Caco-2 (cell line): Measurements from ENCODE around the gene GTF3C1. TPM values are rescaled to one million over a fixed set of nuclear protein-coding genes. Genes with fewer than 3 reads are reported as not detected.

Experiments used
- BruUV-seq: library from RNA; stranded (reverse); fragments of 400-500 nt; replicated peaks from 2 replicates; lab custom pipeline; 2021; lab: Mats Ljungman, UMichigan
- CTCF ChIA-PET: fragments of 300-600 bp; sonication (Branson Sonifier 250); formaldehyde crosslinking; loops from one replicate; lab custom pipeline; 2022; ENCODE audit warnings: antibody characterized with exemption; lab: Charles Lee
- POLR2A ChIA-PET: fragments of 300-600 bp; sonication (Branson Sonifier 250); formaldehyde crosslinking; loops from one replicate; lab custom pipeline; 2022; ENCODE audit warnings: antibody characterized with exemption; lab: Charles Lee
- DNase-seq, 2 experiments: peaks; one replicate each; pipeline versions ENCODE4 v3.0.0 to v3.0.0-alpha.2; 2020 to 2022
- H3K27me3 ChIP-seq: replicated peaks from 2 replicates; pipeline ENCODE4 v1.6.0; 2011; ENCODE audit warnings: low read length; ENCODE audit not compliant: control insufficient read depth, insufficient read depth
- H3K36me3 ChIP-seq: 2 replicates; pipeline ENCODE4 v1.5.1; 2011; ENCODE audit warnings: low read length; ENCODE audit not compliant: control insufficient read depth, insufficient read depth
- H3K4me1 ChIP-seq: fragments of 250-450 bp; sonication (Bioruptor Pico); 2 replicates; pipeline ENCODE4 v1.5.1; 2020; ENCODE audit warnings: mild to moderate bottlenecking
- H3K4me3 ChIP-seq: 2 replicates; pipeline ENCODE4 v1.5.1; 2011; ENCODE audit warnings: low read depth, mild to moderate bottlenecking, control low read depth, low read length
- H3K9me3 ChIP-seq: fragments of 250-450 bp; sonication (Bioruptor Pico); 2 replicates; pipeline ENCODE4 v1.5.1; 2020; ENCODE audit warnings: mild to moderate bottlenecking, moderate library complexity
- H3K27ac Mint-ChIP-seq: one replicate; pipeline ENCODE4 v1.8.0; 2022; ENCODE audit warnings: mixed read lengths; ENCODE audit not compliant: unreplicated experiment
- H3K27me3 Mint-ChIP-seq: one replicate; pipeline ENCODE4 v1.8.0; 2022; ENCODE audit warnings: mixed read lengths; ENCODE audit not compliant: insufficient read depth, unreplicated experiment
- H3K36me3 Mint-ChIP-seq: one replicate; pipeline ENCODE4 v1.8.0; 2022; ENCODE audit warnings: mild to moderate bottlenecking, mixed read lengths; ENCODE audit not compliant: insufficient read depth, unreplicated experiment
- H3K4me1 Mint-ChIP-seq: one replicate; pipeline ENCODE4 v1.8.0; 2022; ENCODE audit warnings: low read depth, mixed read lengths; ENCODE audit not compliant: unreplicated experiment
- H3K4me3 Mint-ChIP-seq: one replicate; pipeline ENCODE4 v1.8.0; 2022; ENCODE audit warnings: mild to moderate bottlenecking, moderate library complexity, mixed read lengths; ENCODE audit not compliant: unreplicated experiment
- H3K9me3 Mint-ChIP-seq: one replicate; pipeline ENCODE4 v1.8.0; 2022; ENCODE audit warnings: mixed read lengths; ENCODE audit not compliant: unreplicated experiment
- intact Hi-C: fragments of 100-400 bp; cut with micrococcal nuclease; formaldehyde crosslinking; loops from one replicate; pipeline ENCODE4 v1.10.0; 2022; ENCODE audit not compliant: unreplicated experiment
- total RNA-seq: library from RNA; stranded (reverse); gene quantifications from 2 replicates; pipeline ENCODE4 v1.2.3, GENCODE V29; 2022
- TF ChIP-seq, protein P1 (sequence below), 2 experiments: fragments of 200-600 bp in 1 of 2; IDR thresholded peaks; 1 replicate in 1 of 2; 2 replicates in 1 of 2; pipeline versions ENCODE4 v1.5.1 to v1.8.0; 2011 to 2022; ENCODE audit warnings: antibody characterized with exemption in 1 of 2, control low read depth in 1 of 2, inconsistent platforms in 1 of 2, low read depth in 1 of 2, low read length in 1 of 2, mild to moderate bottlenecking in 1 of 2, moderate library complexity in 1 of 2; ENCODE audit not compliant: insufficient read depth in 1 of 2, severe bottlenecking in 1 of 2, unreplicated experiment in 1 of 2

GTF3C1 gene
- total RNA-seq, 1 experiment from 2014 or later: 67.7 TPM

DNA sequence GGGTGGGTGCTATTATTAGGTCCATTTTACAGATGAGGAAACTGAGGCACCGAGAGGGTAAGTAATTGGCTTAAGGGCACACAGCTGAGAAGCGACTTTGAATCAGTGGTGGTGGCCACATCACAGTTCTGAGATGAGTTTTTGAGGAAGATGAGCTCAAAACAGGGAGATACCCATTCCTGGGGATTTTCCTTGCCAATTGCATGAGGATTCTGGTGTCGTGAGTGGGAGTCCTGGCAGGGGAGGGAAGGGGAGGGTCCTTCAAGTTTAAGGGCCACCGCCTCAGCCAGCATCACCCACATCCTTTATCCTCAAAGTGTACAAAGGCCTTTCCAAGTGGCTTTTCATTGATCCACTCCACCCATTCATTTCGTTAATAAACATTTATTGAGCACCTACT lies 102.4 kb downstream of the GTF3C1 start:
- no peaks in the 10 kb centered on the region for H3K27me3 ChIP-seq
- peaks cover 3% of the 10 kb centered on the region; the same call in 1 of the 2 replicates for H3K9me3 ChIP-seq
- no peak overlapping the region for H3K4me3 ChIP-seq
- intact Hi-C loops: no loop called here
- ChIA-PET CTCF (no interaction called here), POLR2A (no interaction called here)
- Mint-ChIP-seq H3K9me3 (no peaks in the 10 kb centered on the region), H3K27me3 (no peaks in the 10 kb centered on the region), H3K4me1 (no peaks in the 10 kb centered on the region), H3K36me3 (no peaks in the 10 kb centered on the region), H3K4me3 (no peak overlapping the region), H3K27ac (no peak overlapping the region)
- H3K36me3 ChIP-seq: no peaks in the 10 kb centered on the region
- no peak for DNase-seq
- no peaks in the 10 kb centered on the region for H3K4me1 ChIP-seq
- BruUV-seq: no TSS peak
- TF ChIP-seq, protein P1, sequence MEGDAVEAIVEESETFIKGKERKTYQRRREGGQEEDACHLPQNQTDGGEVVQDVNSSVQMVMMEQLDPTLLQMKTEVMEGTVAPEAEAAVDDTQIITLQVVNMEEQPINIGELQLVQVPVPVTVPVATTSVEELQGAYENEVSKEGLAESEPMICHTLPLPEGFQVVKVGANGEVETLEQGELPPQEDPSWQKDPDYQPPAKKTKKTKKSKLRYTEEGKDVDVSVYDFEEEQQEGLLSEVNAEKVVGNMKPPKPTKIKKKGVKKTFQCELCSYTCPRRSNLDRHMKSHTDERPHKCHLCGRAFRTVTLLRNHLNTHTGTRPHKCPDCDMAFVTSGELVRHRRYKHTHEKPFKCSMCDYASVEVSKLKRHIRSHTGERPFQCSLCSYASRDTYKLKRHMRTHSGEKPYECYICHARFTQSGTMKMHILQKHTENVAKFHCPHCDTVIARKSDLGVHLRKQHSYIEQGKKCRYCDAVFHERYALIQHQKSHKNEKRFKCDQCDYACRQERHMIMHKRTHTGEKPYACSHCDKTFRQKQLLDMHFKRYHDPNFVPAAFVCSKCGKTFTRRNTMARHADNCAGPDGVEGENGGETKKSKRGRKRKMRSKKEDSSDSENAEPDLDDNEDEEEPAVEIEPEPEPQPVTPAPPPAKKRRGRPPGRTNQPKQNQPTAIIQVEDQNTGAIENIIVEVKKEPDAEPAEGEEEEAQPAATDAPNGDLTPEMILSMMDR (IDR thresholded peaks at IDR 0.05; ENCODE audit: insufficient read depth in 1 of 2, low read depth in 1 of 2, low read length in 1 of 2, severe bottlenecking in 1 of 2, unreplicated experiment in 1 of 2): no peak

DNA sequence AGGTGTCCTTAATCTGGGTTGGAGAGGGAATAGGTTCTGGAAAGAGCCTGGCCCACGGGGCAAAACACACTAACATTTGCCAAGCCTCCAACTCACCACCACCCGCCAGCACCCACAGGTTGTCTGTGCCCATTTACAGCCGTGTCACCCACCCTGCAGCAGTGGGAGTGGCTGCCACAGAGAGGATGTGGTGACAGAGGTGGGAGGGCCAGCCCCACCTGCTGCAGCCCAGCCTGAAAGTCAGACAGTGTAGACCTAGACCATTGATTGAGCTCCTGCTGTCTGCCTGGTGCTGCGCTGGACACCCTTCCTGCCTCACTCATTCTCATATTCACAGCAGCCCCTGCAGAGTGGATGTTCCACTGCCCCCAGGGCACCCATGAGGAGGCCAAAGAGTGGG lies 103.0 kb downstream of the GTF3C1 start:
- H3K9me3 ChIP-seq: peaks cover 3% of the 10 kb centered on the region; the same call in 1 of the 2 replicates
- no peak overlapping the region for H3K27ac Mint-ChIP-seq
- CTCF ChIA-PET: no interaction called here
- no peaks in the 10 kb centered on the region for H3K27me3 ChIP-seq
- BruUV-seq: no TSS peak
- H3K4me1 ChIP-seq: no peaks in the 10 kb centered on the region
- no peaks in the 10 kb centered on the region for H3K9me3 Mint-ChIP-seq
- H3K4me1 Mint-ChIP-seq: no peaks in the 10 kb centered on the region
- POLR2A ChIA-PET: no interaction called here
- H3K4me3 ChIP-seq: no peak overlapping the region
- TF ChIP-seq, protein P1 (IDR thresholded peaks at IDR 0.05; ENCODE audit: insufficient read depth in 1 of 2, low read depth in 1 of 2, low read length in 1 of 2, severe bottlenecking in 1 of 2, unreplicated experiment in 1 of 2): no peak
- H3K36me3 Mint-ChIP-seq: no peaks in the 10 kb centered on the region
- no peak for DNase-seq
- no peak overlapping the region for H3K4me3 Mint-ChIP-seq
- H3K27me3 Mint-ChIP-seq: no peaks in the 10 kb centered on the region
- H3K36me3 ChIP-seq: no peaks in the 10 kb centered on the region
- intact Hi-C loops: no loop called here

DNA sequence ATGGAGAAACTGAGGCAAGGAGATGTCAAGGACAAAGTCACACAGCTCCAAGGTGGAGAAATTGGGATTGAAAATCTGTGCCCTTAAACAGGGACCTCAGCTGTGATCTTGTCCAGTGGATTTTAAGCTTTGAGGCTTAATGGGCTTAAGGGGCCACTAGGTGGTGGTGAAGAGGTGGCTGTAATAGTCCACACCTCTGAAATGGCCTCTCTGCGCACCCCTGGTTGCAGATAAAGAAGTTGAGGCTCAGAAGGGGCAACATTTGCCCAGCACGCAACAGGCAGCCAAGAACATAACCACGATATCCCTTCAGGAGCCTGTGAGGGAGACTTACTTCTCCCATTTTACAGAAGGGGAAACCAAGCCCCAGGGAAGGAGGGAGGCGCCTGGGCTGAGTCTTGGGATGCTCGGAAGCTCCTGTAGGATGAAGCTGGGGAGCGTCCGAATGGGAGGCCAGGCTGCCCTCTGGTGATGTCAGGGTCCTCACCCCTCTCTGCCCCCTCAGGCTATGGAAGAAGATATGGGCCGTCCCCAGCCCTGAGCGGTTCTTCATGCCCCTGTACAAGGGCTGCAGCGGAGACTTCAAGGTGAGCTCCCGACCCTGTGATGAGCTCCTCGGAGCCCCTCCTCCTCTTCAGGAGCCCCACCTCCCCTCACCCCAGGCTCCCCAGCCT lies 104.1 kb downstream of the GTF3C1 start:
- Mint-ChIP-seq H3K27ac (no peak overlapping the region), H3K9me3 (no peaks in the 10 kb centered on the region), H3K36me3 (no peaks in the 10 kb centered on the region), H3K4me3 (no peak overlapping the region), H3K27me3 (no peaks in the 10 kb centered on the region), H3K4me1 (no peaks in the 10 kb centered on the region)
- peaks cover 3% of the 10 kb centered on the region; the same call in 1 of the 2 replicates for H3K9me3 ChIP-seq
- DNase-seq: no peak
- TF ChIP-seq, protein P1 (IDR thresholded peaks at IDR 0.05; ENCODE audit: insufficient read depth in 1 of 2, low read depth in 1 of 2, low read length in 1 of 2, severe bottlenecking in 1 of 2, unreplicated experiment in 1 of 2): no peak
- H3K4me1 ChIP-seq: no peaks in the 10 kb centered on the region
- intact Hi-C loops: no loop called here
- H3K36me3 ChIP-seq: no peaks in the 10 kb centered on the region
- no TSS peak for BruUV-seq
- H3K4me3 ChIP-seq: no peak overlapping the region
- H3K27me3 ChIP-seq: no peaks in the 10 kb centered on the region
- ChIA-PET POLR2A (no interaction called here), CTCF (no interaction called here)
